Stomach (tissue), 9 donors: ENCODE data around the gene PCDH1. TPM values are rescaled to one million over a fixed set of nuclear protein-coding genes. Genes with fewer than 3 reads are reported as not detected.

Experiments used
- DNase-seq, 2 donors: peaks; one replicate each; pipeline versions ENCODE4 v3.0.0 to v3.0.0-alpha.2; 2013 to 2019
- H3K27ac ChIP-seq, 5 donors: fragments of 200-600 bp in 4 of 5; sonication (generic) in 4 of 5; one replicate each; pipeline ENCODE4 v1.5.1; 2013 to 2019; ENCODE audit warnings: mild to moderate bottlenecking in 1 of 5, moderate library complexity in 1 of 5
- H3K27me3 ChIP-seq, 3 donors: fragments of 200-600 bp; sonication (generic); one replicate each; pipeline ENCODE4 v1.5.1; 2017 to 2019; ENCODE audit warnings: mixed run types in 1 of 3
- H3K36me3 ChIP-seq, 4 donors: fragments of 200-600 bp; sonication (generic); 1 replicate in 3 of 4; 2 replicates in 1 of 4; pipeline ENCODE4 v1.5.1; 2016 to 2019
- H3K4me1 ChIP-seq, 4 donors: fragments of 200-600 bp; sonication (generic); one replicate each; pipeline ENCODE4 v1.5.1; 2016 to 2019
- H3K4me3 ChIP-seq, 4 donors: fragments of 200-600 bp; sonication (generic) in 3 of 4; one replicate each; pipeline ENCODE4 v1.5.1; 2016 to 2019; ENCODE audit warnings: mild to moderate bottlenecking in 1 of 4
- H3K9me3 ChIP-seq, 4 donors: fragments of 200-600 bp; sonication (generic); one replicate each; pipeline ENCODE4 v1.5.1; 2016 to 2019
- CTCF ChIP-seq, 7 experiments: fragments of 450-650 bp in 4 of 7; fragments of 200-600 bp in 3 of 7; sonication (generic) in 3 of 7; IDR thresholded peaks; one replicate each; pipeline ENCODE4 v1.5.1; 2016 to 2019; ENCODE audit warnings: antibody characterized with exemption in 7 of 7, control low read depth in 2 of 7, mild to moderate bottlenecking in 1 of 7
- EP300 ChIP-seq: sonication (generic); formaldehyde crosslinking; IDR thresholded peaks from one replicate; pipeline ENCODE4 v1.6.1; 2017; ENCODE audit warnings: antibody characterized with exemption
- POLR2A ChIP-seq, 4 donors: fragments of 450-650 bp; IDR thresholded peaks; one replicate each; pipeline ENCODE4 v1.6.1; 2016; ENCODE audit warnings: antibody characterized with exemption in 4 of 4, control low read depth in 2 of 4, mild to moderate bottlenecking in 1 of 4, moderate library complexity in 1 of 4
- POLR2AphosphoS5 ChIP-seq, 3 donors: sonication (generic); formaldehyde crosslinking; IDR thresholded peaks; one replicate each; pipeline ENCODE4 v1.6.1; 2016; ENCODE audit warnings: antibody characterized with exemption in 3 of 3
- WGBS, 5 donors: extraction: QIAGEN DNeasy Blood & Tissue Kit in 3 of 5; methylation state at CpG; one replicate each; pipeline versions ENCODE4 v1.1.5 to v1.1.7; 2013 to 2018; 5-methylcytosine and 5-hydroxymethylcytosine counted together
- intact Hi-C: fragments of 100-400 bp; cut with DNase I; formaldehyde crosslinking; loops from one replicate; pipeline ENCODE4 v1.15.1; 2023; ENCODE audit warnings: low total_unique reads
- polyA plus RNA-seq, 3 donors: library from polyadenylated mRNA; stranded (reverse); fragments of 200-250 nt; gene quantifications; one replicate each; pipeline ENCODE4 v1.2.3, GENCODE V29; 2013
- total RNA-seq, 5 donors: library from RNA; depleted of rRNA; stranded (reverse); fragments of >200 nt; gene quantifications; one replicate each; pipeline versions ENCODE4 v1.1.0 to v1.2.3, GENCODE V29; 2014 to 2016
- donor health status: healthy with polysubstance abuse.
- donor health status: Bipolar disorder and iron deficiency.
- donor health status: healthy.

PCDH1 gene
- total and polyA plus RNA-seq, 8 donors: 8.7 to 96.9 (median 43.6) TPM

DNA sequence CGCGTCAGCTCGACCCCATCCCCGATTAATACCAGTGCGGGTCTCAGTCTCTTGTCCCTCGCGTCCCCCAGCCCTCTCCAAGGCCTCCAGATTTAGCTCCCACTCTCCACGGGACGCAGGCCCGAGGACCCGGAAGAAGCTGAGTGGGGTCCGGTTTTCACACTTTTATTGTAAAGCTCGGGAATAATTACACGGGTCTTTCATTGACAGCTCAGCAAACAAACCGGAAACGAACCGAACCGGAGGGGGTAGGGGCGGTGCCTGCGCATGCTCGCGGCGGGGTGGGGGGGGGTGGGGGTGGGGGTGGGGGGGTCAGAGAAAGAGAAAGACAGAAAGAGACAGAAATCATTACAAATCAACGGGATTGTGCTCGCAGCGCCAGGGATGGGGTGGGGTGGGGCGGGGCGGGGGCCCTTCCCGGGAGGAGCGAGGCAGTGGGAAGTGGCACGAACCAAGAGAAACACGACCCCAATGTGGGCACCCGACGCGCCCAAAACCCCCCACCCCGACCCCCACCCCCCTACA lies 27.9 kb downstream of the PCDH1 start:
- Histone ChIP-seq H3K27me3 (no peaks in the 10 kb centered on the region), H3K27ac (peak overlapping the region; percentile 94 to 99 (median 96)), H3K9me3 (no peaks in the 10 kb centered on the region), H3K4me1 (peaks cover 33 to 54% (median 40%) of the 10 kb centered on the region in 4 donors), H3K4me3 (peak overlapping the region; percentile 56 to 66 (median 64)), H3K36me3 (peaks cover 3 to 21% (median 16%) of the 10 kb centered on the region in 4 donors)
- TF ChIP-seq EP300: no peak
- intact Hi-C loops: no loop called here
- WGBS, 5 donors: 0 to 1% (median 1%) methylated on average over 31 to 36 of the region's 36 CpGs
- DNase-seq: peak in 1 of 2 donors; percentile 78

DNA sequence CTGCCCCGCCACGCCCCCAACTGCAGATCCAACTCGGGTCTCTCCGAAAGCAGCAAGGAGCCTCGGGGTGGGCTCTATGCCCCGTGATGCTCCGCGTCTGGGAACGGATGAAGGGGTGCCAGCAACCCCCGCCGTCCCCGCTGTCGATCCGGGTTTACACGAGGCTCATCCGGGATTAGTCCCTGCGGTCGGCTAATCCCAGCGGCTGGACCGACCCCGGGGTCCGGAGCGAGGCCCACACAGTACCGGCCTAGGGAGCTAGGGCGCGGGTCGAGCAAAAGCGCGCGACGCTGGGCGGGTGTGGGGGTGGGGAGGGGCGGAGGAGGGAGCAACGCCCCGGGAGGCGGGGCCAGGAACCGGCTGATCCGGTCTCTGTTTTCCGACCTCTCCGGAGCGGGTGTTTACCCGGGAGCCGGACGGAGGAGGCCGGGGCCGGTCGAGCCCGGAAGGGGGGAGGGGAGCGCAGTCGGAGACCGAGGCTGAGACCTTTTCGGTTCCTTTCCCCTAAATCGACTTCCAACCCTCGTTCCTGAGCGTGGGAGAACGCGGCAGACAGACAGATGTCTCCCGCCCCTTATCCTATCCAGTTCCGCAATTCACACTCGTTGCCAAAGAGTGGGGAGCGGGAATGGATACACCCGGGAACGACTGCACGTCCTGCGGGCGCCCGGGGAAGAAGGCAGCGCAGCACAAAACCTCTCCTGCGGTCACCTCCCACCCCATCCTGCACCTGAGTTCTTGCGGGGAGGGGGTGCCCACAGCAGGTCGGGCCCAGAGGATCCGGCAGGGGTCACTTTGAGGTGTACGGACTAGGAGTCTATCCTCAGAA lies 28.6 kb downstream of the PCDH1 start:
- Histone ChIP-seq H3K27me3 (peaks cover 0 to 3% (median 0%) of the 10 kb centered on the region in 3 donors), H3K9me3 (no peaks in the 10 kb centered on the region), H3K4me1 (peaks cover 38 to 59% (median 44%) of the 10 kb centered on the region in 4 donors), H3K36me3 (peaks cover 3 to 19% (median 16%) of the 10 kb centered on the region in 4 donors), H3K27ac (peak overlapping the region; percentile 94 to 99 (median 96)), H3K4me3 (peak overlapping the region; percentile 56 to 66 (median 64))
- intact Hi-C loops: no loop called here
- peak; percentile 95 to 97 for DNase-seq
- WGBS, 5 donors: 0 to 1% (median 0%) methylated on average over 54 to 73 of the region's 73 CpGs
- no peak for TF ChIP-seq EP300
- peak in 1 of 7 experiments; percentile 21 for TF ChIP-seq CTCF (IDR thresholded peaks at IDR 0.05)
- TF ChIP-seq POLR2AphosphoS5 (IDR thresholded peaks at IDR 0.05): peak; percentile 58 to 94 (median 92)
- TF ChIP-seq POLR2A (IDR thresholded peaks at IDR 0.05): peak in 2 of 4 donors; percentile 43 to 59

DNA sequence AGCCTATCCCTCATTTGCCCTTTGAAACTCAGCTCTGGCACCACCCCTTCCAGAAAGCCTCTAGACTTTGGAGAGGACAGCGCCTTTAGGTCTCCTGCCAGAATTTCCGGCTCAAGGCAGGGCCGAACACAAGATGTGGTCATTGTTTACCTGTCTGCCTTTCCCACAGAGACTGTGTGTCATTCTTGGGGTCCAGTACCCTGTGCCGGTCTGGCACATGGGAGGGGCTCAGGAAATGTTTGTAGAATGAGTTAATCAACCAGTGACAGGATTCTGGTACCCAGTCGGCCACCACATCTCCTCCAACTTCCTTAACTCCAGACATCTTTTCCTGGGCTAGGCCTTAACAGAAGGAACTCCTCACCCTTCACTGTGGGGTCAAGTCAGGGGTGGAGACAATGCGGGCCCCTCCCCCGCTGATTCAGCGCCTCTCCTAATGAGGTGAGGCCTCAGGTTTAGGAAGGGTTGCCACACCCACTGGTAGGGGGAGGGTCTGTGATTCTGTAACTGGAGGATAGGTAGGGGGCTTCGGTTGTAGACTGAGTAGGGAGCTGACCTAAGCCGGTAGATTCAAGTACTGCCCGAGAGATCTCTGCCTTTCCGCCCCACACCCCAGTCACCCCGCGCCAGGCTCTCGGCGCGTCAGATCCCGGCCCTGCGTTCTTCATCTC lies 29.3 kb downstream of the PCDH1 start:
- H3K9me3 ChIP-seq: no peaks in the 10 kb centered on the region
- WGBS, 5 donors: 3 to 8% (median 6%) methylated on average over 19 of the region's 19 CpGs
- DNase-seq: peak; percentile 80 to 91
- intact Hi-C loops: no loop called here
- peak overlapping the region; percentile 56 to 66 (median 64) for H3K4me3 ChIP-seq
- peak overlapping the region; percentile 94 to 99 (median 96) for H3K27ac ChIP-seq
- peaks cover 45 to 67% (median 51%) of the 10 kb centered on the region in 4 donors for H3K4me1 ChIP-seq
- TF ChIP-seq POLR2AphosphoS5 (IDR thresholded peaks at IDR 0.05): peak in 2 of 3 donors; percentile 52 to 90
- no peak for TF ChIP-seq POLR2A (IDR thresholded peaks at IDR 0.05)
- H3K27me3 ChIP-seq: peaks cover 0 to 10% (median 0%) of the 10 kb centered on the region in 3 donors
- H3K36me3 ChIP-seq: peaks cover under 1 to 15% (median 10%) of the 10 kb centered on the region in 4 donors

DNA sequence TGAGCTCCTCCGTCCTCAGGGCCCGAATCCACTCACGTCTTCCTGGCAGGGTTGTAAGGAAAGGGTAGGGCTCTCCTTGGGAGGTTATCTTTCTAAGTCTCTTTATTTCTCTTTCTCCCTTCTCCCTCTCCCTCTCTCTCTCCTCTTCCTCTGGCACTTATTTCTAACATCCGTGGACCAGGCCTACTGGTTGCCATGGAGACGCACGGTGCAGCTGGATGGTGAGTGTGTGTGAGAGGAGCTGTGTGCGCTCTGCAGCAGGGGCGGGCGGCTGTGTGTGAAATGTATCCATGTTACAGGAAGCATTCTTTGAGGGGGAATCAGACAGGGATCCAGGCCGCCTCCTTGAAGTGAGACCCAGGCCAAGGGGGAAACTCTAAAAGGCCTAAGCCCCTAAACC lies 32.2 kb downstream of the PCDH1 start:
- DNase-seq: peak; percentile 40 to 87
- Histone ChIP-seq H3K9me3 (no peaks in the 10 kb centered on the region), H3K36me3 (no peaks in the 10 kb centered on the region), H3K4me3 (no peak overlapping the region), H3K27me3 (peaks cover 0 to 32% (median 0%) of the 10 kb centered on the region in 3 donors), H3K27ac (peak overlapping the region; percentile 16 to 91 (median 75)), H3K4me1 (peaks cover 72 to 90% (median 77%) of the 10 kb centered on the region in 4 donors)
- TF ChIP-seq POLR2A (IDR thresholded peaks at IDR 0.05): no peak
- no peak for TF ChIP-seq CTCF (IDR thresholded peaks at IDR 0.05)
- no peak for TF ChIP-seq EP300
- TF ChIP-seq POLR2AphosphoS5 (IDR thresholded peaks at IDR 0.05): no peak
- intact Hi-C loops: no loop called here
- WGBS, 5 donors: 37 to 53% (median 40%) methylated on average over 10 of the region's 10 CpGs

GRCh38 chr5:141845371-141845851 lies 32.8 kb downstream of the PCDH1 start:
- peak in 1 of 2 donors; percentile 68 for DNase-seq
- TF ChIP-seq CTCF (IDR thresholded peaks at IDR 0.05) (no peak), POLR2A (IDR thresholded peaks at IDR 0.05) (no peak), POLR2AphosphoS5 (IDR thresholded peaks at IDR 0.05) (no peak)
- intact Hi-C loops: no loop called here
- Histone ChIP-seq H3K9me3 (no peaks in the 10 kb centered on the region), H3K4me1 (peaks cover 72 to 89% (median 80%) of the 10 kb centered on the region in 4 donors), H3K27me3 (peaks cover 0 to 32% (median 0%) of the 10 kb centered on the region in 3 donors), H3K36me3 (no peaks in the 10 kb centered on the region), H3K27ac (peak overlapping the region; percentile 51 to 91 (median 75)), H3K4me3 (no peak overlapping the region)
- WGBS, 5 donors: 18 to 34% (median 22%) methylated on average over 6 to 7 of the region's 7 CpGs
